NT2/D1 (cell line): ENCODE data around the gene TLCD3B.

Experiments used
- SUZ12 ChIP-seq: IDR thresholded peaks from 2 replicates; pipeline ENCODE4 v1.6.1; 2011; ENCODE audit not compliant: insufficient read length, insufficient read depth; ENCODE audit errors: extremely low read depth
- YY1 ChIP-seq: IDR thresholded peaks from 2 replicates; pipeline ENCODE4 v1.6.1; 2011; ENCODE audit not compliant: insufficient read length, insufficient read depth

GRCh38 chr16:30041841-30042240, 10.8 kb upstream of the TLCD3B start:
- no peak for TF ChIP-seq YY1
- TF ChIP-seq SUZ12: no peak
